Mesenchymal stem cell (in vitro differentiated cells and primary cell): Measurements from ENCODE around the gene SMIM3.

Experiments used
- DNase-seq: peaks from one replicate; pipeline ENCODE4 v3.0.0-alpha.2; 2013
- H2AFZ ChIP-seq: one replicate; pipeline ENCODE4 v1.6.1; 2013; ENCODE audit warnings: low read depth, mild to moderate bottlenecking, control low read depth, inconsistent platforms, low read length, moderate library complexity
- H2AK5ac ChIP-seq: 2 replicates; pipeline ENCODE4 v1.6.1; 2013; ENCODE audit warnings: low read length, moderate library complexity, mild to moderate bottlenecking, inconsistent platforms; ENCODE audit not compliant: severe bottlenecking
- H2BK120ac ChIP-seq: one replicate; pipeline ENCODE4 v1.6.1; 2013; ENCODE audit warnings: low read depth, mild to moderate bottlenecking, inconsistent platforms, low read length, moderate library complexity
- H2BK12ac ChIP-seq, 2 experiments: one replicate each; pipeline ENCODE4 v1.6.1; 2013; ENCODE audit warnings: inconsistent platforms in 2 of 2, low read length in 2 of 2, mild to moderate bottlenecking in 2 of 2, moderate library complexity in 2 of 2, control low read depth in 1 of 2
- H2BK15ac ChIP-seq: one replicate; pipeline ENCODE4 v1.6.1; 2013; ENCODE audit warnings: mild to moderate bottlenecking, low read depth, inconsistent platforms; ENCODE audit not compliant: poor library complexity, severe bottlenecking
- H2BK5ac ChIP-seq: 2 replicates; pipeline ENCODE4 v1.6.1; 2013; ENCODE audit warnings: low read depth, mild to moderate bottlenecking, low read length, control low read depth, inconsistent platforms; ENCODE audit not compliant: poor library complexity, severe bottlenecking
- H3K14ac ChIP-seq, 2 experiments: one replicate each; pipeline ENCODE4 v1.6.1; 2013; ENCODE audit warnings: inconsistent platforms in 2 of 2, low read length in 2 of 2, control low read depth in 1 of 2, mild to moderate bottlenecking in 1 of 2, moderate library complexity in 1 of 2
- H3K18ac ChIP-seq, 2 experiments: one replicate each; pipeline ENCODE4 v1.6.1; 2013; ENCODE audit warnings: inconsistent platforms in 2 of 2, low read length in 2 of 2, control low read depth in 1 of 2, low read depth in 1 of 2, mild to moderate bottlenecking in 1 of 2
- H3K23ac ChIP-seq, 2 experiments: one replicate each; pipeline ENCODE4 v1.6.1; 2013; ENCODE audit warnings: inconsistent platforms in 2 of 2, low read length in 2 of 2, mild to moderate bottlenecking in 2 of 2, moderate library complexity in 2 of 2, control low read depth in 1 of 2
- H3K27ac ChIP-seq: 2 replicates; pipeline ENCODE4 v1.5.1; 2013; ENCODE audit warnings: mild to moderate bottlenecking, moderate library complexity, low read length, control low read depth, inconsistent platforms; ENCODE audit not compliant: poor library complexity, severe bottlenecking
- H3K27me3 ChIP-seq, 2 experiments: 2 replicates each; pipeline versions ENCODE4 v1.6.1 to v1.7.0; 2013; ENCODE audit warnings: low read length in 2 of 2, mild to moderate bottlenecking in 2 of 2, moderate library complexity in 2 of 2, control low read depth in 1 of 2, inconsistent platforms in 1 of 2; ENCODE audit not compliant: control insufficient read depth in 1 of 2, insufficient read depth in 1 of 2
- H3K36me3 ChIP-seq, 2 experiments: 2 replicates each; pipeline versions ENCODE4 v1.6.1 to v1.7.0; 2013; ENCODE audit warnings: low read length in 2 of 2, control low read depth in 1 of 2, inconsistent platforms in 1 of 2, low read depth in 1 of 2, mild to moderate bottlenecking in 1 of 2; ENCODE audit not compliant: insufficient read depth in 2 of 2, control insufficient read depth in 1 of 2
- H3K4ac ChIP-seq, 2 experiments: one replicate each; pipeline ENCODE4 v1.6.1; 2013; ENCODE audit warnings: inconsistent platforms in 2 of 2, low read length in 2 of 2, mild to moderate bottlenecking in 2 of 2, moderate library complexity in 2 of 2, control low read depth in 1 of 2, low read depth in 1 of 2
- H3K4me1 ChIP-seq: 2 replicates; pipeline ENCODE4 v1.6.1; 2013; ENCODE audit warnings: low read depth, low read length, control low read depth; ENCODE audit not compliant: control insufficient read depth, insufficient read depth
- H3K4me2 ChIP-seq: 2 replicates; pipeline ENCODE4 v1.6.1; 2013; ENCODE audit warnings: low read length, mild to moderate bottlenecking, inconsistent platforms; ENCODE audit not compliant: poor library complexity, severe bottlenecking
- H3K4me3 ChIP-seq, 2 experiments: 2 replicates each; pipeline versions ENCODE4 v1.5.1 to v1.7.0; 2013; ENCODE audit warnings: low read length in 2 of 2, mild to moderate bottlenecking in 2 of 2, control low read depth in 1 of 2, low read depth in 1 of 2; ENCODE audit not compliant: insufficient read depth in 1 of 2
- H3K79me1 ChIP-seq: replicated peaks from 2 replicates; pipeline ENCODE4 v1.6.1; 2013; ENCODE audit warnings: mild to moderate bottlenecking, control low read depth, low read length, inconsistent platforms; ENCODE audit not compliant: poor library complexity, severe bottlenecking
- H3K9ac ChIP-seq: 2 replicates; pipeline ENCODE4 v1.7.0; 2013; ENCODE audit warnings: mild to moderate bottlenecking, low read length, moderate library complexity
- H3K9me3 ChIP-seq: 2 replicates; pipeline ENCODE4 v1.7.0; 2013; ENCODE audit warnings: mild to moderate bottlenecking, low read length; ENCODE audit not compliant: control insufficient read depth
- H4K8ac ChIP-seq: one replicate; pipeline ENCODE4 v1.6.1; 2013; ENCODE audit warnings: inconsistent platforms, mild to moderate bottlenecking, low read length, moderate library complexity
- H4K91ac ChIP-seq: one replicate; pipeline ENCODE4 v1.6.1; 2013; ENCODE audit warnings: mild to moderate bottlenecking, low read length, inconsistent platforms
- WGBS: methylation state at CpG from one replicate; pipeline ENCODE4 v1.1.7; 2013; ENCODE audit warnings: mixed read lengths; 5-methylcytosine and 5-hydroxymethylcytosine counted together

SMIM3 gene

DNA sequence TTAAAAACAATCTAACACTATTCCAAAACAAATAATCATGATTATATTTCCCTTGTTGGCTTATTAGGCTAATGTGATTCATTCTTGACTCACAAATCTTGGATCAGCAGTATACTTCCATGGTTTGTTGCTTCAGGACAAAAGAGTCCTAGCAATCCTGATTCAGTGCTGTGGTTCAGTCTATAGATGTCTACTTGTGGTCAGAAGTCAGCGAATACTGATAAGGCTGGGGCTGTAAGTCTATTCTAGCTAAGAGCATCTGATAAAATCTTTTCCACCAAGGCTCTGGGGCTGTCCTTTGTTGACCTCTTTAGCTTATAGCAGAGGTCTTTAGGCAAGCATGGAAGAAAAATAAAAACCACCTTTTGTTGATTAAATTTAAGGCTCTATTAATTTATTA is 4.4 kb upstream of the SMIM3 start:
- 40% methylated on average over 1 of the region's 1 CpG for WGBS

DNA sequence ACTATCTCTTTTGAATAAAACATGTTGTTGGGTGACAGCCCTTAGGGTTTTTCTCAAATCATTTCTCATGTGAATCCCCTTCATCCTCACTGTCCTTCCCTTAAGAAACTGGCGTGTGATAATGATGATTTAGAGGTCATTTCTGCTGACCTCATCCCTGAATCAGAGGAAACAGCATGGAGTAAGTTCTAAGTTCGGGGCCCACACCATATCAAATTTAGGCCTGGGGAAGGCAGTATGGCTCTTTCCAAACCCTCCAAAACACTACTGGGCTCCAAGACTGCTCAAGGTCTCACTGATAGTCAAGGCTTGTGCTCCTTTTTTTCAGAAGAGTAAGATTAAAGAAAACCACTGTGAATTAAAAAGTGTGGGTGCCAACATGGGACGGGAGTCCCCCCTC is 872 bp upstream of the SMIM3 start:
- Histone ChIP-seq H2BK15ac (no peak overlapping the region), H3K18ac (peak overlapping the region in 1 of 2 experiments; percentile 84), H3K27ac (no peak overlapping the region), H3K14ac (no peak overlapping the region), H3K4ac (peak overlapping the region in 1 of 2 experiments; percentile 4), H2AFZ (no peak overlapping the region), H3K36me3 (peaks cover 0 to 19% of the 10 kb centered on the region in 2 experiments), H4K91ac (no peak overlapping the region), H2BK120ac (no peak overlapping the region), H3K27me3 (no peaks in the 10 kb centered on the region), H2AK5ac (peak overlapping the region; percentile 50), H2BK12ac (peak overlapping the region; percentile 1 to 70), H3K79me1 (peaks cover 6% of the 10 kb centered on the region), H4K8ac (peak overlapping the region; percentile 57), H3K4me1 (peaks cover 22% of the 10 kb centered on the region), H3K4me3 (peak overlapping the region in 1 of 2 experiments; percentile 95), H3K9ac (peak overlapping the region; percentile 96), H3K9me3 (no peaks in the 10 kb centered on the region), H2BK5ac (no peak overlapping the region), H3K23ac (no peak overlapping the region), H3K4me2 (no peak overlapping the region)
- DNase-seq, result peak; percentile 24
- 76% methylated on average over 3 of the region's 3 CpGs for WGBS

More for the DNA sequence above, 4.4 kb upstream of the SMIM3 start:
- Histone ChIP-seq H3K14ac (no peak overlapping the region), H2BK12ac (no peak overlapping the region), H3K4me2 (no peak overlapping the region), H4K91ac (no peak overlapping the region), H3K4me3 (peak overlapping the region in 1 of 2 experiments; percentile 34), H3K23ac (no peak overlapping the region), H3K36me3 (no peaks in the 10 kb centered on the region), H3K9me3 (no peaks in the 10 kb centered on the region), H2BK5ac (no peak overlapping the region), H3K9ac (peak overlapping the region; percentile 74), H3K4ac (no peak overlapping the region), H3K27ac (no peak overlapping the region), H3K4me1 (peaks cover 5% of the 10 kb centered on the region), H2AK5ac (no peak overlapping the region), H4K8ac (no peak overlapping the region), H2BK120ac (no peak overlapping the region), H3K27me3 (no peaks in the 10 kb centered on the region), H2AFZ (no peak overlapping the region), H3K79me1 (no peaks in the 10 kb centered on the region), H2BK15ac (no peak overlapping the region), H3K18ac (no peak overlapping the region)
- peak; percentile 81 for DNase-seq

DNA sequence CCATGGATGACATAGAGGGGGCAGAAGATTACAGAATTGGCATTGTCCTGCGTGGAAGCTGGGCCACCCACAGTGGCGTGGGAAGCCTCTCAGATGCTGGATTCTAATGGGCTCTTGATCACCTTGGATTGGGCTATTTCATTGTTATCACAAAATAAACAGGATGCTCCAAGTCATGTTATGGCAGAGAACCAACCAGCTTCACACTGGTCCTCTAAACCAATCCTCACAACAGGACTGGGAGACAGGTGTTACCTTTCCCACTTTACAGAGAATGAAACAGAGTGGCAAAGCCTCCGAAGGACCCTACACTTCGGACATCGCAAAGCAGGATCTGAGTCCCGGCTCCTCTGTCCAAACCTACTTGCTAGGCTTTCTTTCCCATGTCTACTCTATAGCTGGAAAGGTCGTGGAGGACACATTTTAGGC is 455 bp upstream of the SMIM3 start:
- Histone ChIP-seq H2AK5ac (peak overlapping the region; percentile 50), H2BK5ac (no peak overlapping the region), H3K4me3 (peak overlapping the region; percentile 75 to 95), H2AFZ (peak overlapping the region; percentile 58), H3K36me3 (peaks cover 0 to 23% of the 10 kb centered on the region in 2 experiments), H3K4ac (peak overlapping the region in 1 of 2 experiments; percentile 88), H3K4me1 (peaks cover 24% of the 10 kb centered on the region), H4K8ac (peak overlapping the region; percentile 65), H3K18ac (peak overlapping the region; percentile 71 to 84), H3K14ac (peak overlapping the region in 1 of 2 experiments; percentile 89), H3K23ac (peak overlapping the region in 1 of 2 experiments; percentile 41), H2BK15ac (no peak overlapping the region), H3K9me3 (no peaks in the 10 kb centered on the region), H2BK12ac (peak overlapping the region in 1 of 2 experiments; percentile 70), H4K91ac (peak overlapping the region; percentile 80), H3K79me1 (peaks cover 6% of the 10 kb centered on the region), H3K9ac (peak overlapping the region; percentile 96), H2BK120ac (no peak overlapping the region), H3K27me3 (no peaks in the 10 kb centered on the region), H3K4me2 (peak overlapping the region; percentile 86), H3K27ac (peak overlapping the region; percentile 59)
- DNase-seq, result no peak
- 22% methylated on average over 7 of the region's 7 CpGs for WGBS

DNA sequence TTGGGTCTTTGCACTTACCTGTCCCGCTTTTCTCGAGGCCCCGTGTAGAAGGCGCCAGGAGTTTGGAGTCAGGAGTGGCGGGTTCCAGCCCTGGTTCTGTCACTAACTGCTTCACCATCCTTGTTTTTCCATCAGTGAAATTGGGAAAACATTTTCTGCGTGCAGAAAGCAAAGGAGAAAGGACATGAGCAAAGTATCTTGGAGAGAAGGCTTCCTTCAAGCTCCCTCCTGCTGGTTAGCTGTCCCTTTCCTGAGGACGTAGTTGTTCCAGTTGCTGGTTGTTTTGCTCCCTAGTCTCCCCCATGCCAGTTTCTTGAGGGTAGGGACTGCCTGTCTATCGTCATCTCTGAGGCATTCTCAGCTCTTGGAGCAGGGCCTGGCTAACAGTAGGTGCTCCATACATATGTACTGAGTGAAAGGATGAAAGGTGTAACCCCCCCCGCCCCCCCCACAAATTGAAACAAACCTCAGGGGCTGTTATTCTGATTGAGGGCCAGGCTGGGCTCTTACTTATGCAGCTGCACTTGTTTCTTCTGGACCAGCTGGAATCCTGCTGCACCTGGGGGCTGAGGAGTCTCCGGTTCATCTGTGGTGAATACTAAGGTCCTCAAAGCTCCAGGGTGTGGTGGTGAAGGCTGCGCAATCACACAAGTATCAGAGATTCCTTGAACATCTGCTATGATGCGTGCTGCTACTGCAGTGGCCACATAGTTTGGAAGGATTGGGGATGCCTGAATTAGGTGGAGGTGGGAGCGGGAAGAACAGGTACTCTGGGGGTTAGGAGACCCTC is 1.0 kb downstream of the SMIM3 start:
- Histone ChIP-seq H3K79me1 (peaks cover 7% of the 10 kb centered on the region), H2BK120ac (peak overlapping the region; percentile 42), H3K27me3 (no peaks in the 10 kb centered on the region), H2BK5ac (no peak overlapping the region), H3K18ac (peak overlapping the region; percentile 86 to 97), H3K9me3 (no peaks in the 10 kb centered on the region), H2BK12ac (peak overlapping the region; percentile 28 to 60), H3K36me3 (peaks cover 0 to 31% of the 10 kb centered on the region in 2 experiments), H4K91ac (peak overlapping the region; percentile 80), H3K4me2 (peak overlapping the region; percentile 86), H3K4me1 (peaks cover 28% of the 10 kb centered on the region), H2AFZ (no peak overlapping the region), H3K9ac (peak overlapping the region; percentile 96), H2AK5ac (peak overlapping the region; percentile 38), H4K8ac (peak overlapping the region; percentile 70), H2BK15ac (peak overlapping the region; percentile 93), H3K4ac (peak overlapping the region; percentile 77 to 83), H3K23ac (no peak overlapping the region), H3K14ac (peak overlapping the region in 1 of 2 experiments; percentile 76), H3K27ac (peak overlapping the region; percentile 78), H3K4me3 (peak overlapping the region; percentile 75 to 95)
- DNase-seq, result peak; percentile 41
- WGBS, result 23% methylated on average over 10 of the region's 13 CpGs
